GM12892 (cell line): Measurements from ENCODE around the gene HSBP1L1.

Experiments
- POLR2A ChIP-seq: IDR thresholded peaks from 2 replicates; pipeline ENCODE4 v1.6.1; 2011; ENCODE audit warnings: low read depth, low read length, control low read depth
- POLR2AphosphoS5 ChIP-seq: IDR thresholded peaks from 2 replicates; pipeline ENCODE4 v1.6.1; 2011; ENCODE audit warnings: low read depth, low read length, control low read depth

DNA sequence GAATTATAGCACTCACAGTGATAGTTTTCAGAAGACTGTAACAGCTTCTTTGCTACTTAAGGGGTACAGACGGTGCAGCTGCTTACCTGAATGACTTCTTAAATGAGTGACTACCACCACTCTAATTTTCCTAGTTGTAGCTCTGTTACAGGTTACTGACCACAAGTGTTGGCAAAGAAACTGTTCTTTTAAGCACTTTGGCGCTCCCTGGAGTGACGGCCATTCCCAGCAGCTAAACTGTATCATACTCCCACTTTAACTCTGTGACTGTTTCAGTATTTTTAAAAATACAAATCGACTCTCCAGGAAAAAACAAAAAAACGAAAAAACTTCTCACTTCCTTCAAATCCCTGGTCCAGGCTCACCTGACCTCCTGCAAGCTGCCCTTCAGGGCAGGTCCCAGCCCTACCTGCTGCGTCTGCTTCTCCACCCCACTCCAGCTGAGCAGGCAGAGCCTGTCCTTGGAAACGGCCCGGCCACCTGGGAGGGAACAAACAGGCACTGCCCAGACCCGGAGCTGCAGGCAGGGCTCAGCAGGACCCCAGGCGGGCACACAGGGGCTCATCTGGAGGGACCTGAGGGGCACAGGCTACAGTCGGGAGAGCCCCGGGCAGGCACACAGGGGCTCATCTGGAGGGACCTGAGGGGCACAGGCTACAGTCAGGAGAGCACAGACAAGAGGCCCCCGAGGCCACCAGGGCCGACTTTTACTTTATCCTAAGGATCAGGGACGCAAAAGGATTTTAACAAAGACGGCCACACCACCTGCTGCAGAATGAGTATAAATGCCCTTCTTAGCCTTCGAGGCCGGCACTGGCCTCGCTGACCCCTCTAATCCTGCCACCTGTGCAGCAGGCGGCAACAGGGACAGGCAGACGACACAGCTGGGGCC lies 37.5 kb upstream of the HSBP1L1 start:
- no peak for TF ChIP-seq POLR2A
- TF ChIP-seq POLR2AphosphoS5, result no peak
